BE2C (cell line): ENCODE results near the gene SLC4A7.
"Not testable (repeated sequence)": the region's sequence is repeated elsewhere in the genome, so short reads cannot be mapped to it uniquely, and the experiment has no call there.

Source experiments
- DNase-seq: peaks from one replicate; pipeline ENCODE4 v3.0.0-alpha.2; 2020
- H3K27me3 ChIP-seq: fragments of 250-450 bp; sonication (Bioruptor Pico); 2 replicates; pipeline ENCODE4 v1.5.1; 2020; ENCODE audit warnings: mild to moderate bottlenecking
- H3K36me3 ChIP-seq: fragments of 250-450 bp; sonication (Bioruptor Pico); 2 replicates; pipeline ENCODE4 v1.5.1; 2020; ENCODE audit warnings: mild to moderate bottlenecking
- H3K4me1 ChIP-seq: fragments of 250-450 bp; sonication (Bioruptor Pico); 2 replicates; pipeline ENCODE4 v1.5.1; 2020
- H3K4me3 ChIP-seq: 2 replicates; pipeline ENCODE4 v1.5.1; 2011; ENCODE audit warnings: low read depth, low read length
- H3K9me3 ChIP-seq: fragments of 250-450 bp; sonication (Bioruptor Pico); 2 replicates; pipeline ENCODE4 v1.5.1; 2020
- CTCF ChIP-seq: IDR thresholded peaks from 2 replicates; pipeline ENCODE4 v1.5.1; 2012; ENCODE audit warnings: mild to moderate bottlenecking, low read depth, low read length

The SLC4A7 gene

GRCh38 chr3:27422617-27423016 is 61.6 kb downstream of the SLC4A7 start:
- no peaks in the 10 kb centered on the region for H3K4me1 ChIP-seq
- no peaks in the 10 kb centered on the region for H3K36me3 ChIP-seq
- no peaks in the 10 kb centered on the region for H3K27me3 ChIP-seq
- no peaks in the 10 kb centered on the region for H3K9me3 ChIP-seq
- H3K4me3 ChIP-seq: no peak overlapping the region
- no peak for DNase-seq
- no peak for TF ChIP-seq CTCF

GRCh38 chr3:27415202-27415601 is 69.0 kb downstream of the SLC4A7 start:
- Histone ChIP-seq H3K4me1 (no peaks in the 10 kb centered on the region), H3K27me3 (no peaks in the 10 kb centered on the region), H3K4me3 (no peak overlapping the region), H3K9me3 (no peaks in the 10 kb centered on the region), H3K36me3 (no peaks in the 10 kb centered on the region)
- DNase-seq: no peak
- TF ChIP-seq CTCF: no peak

- Histone ChIP-seq H3K36me3 (no peaks in the 10 kb centered on the region), H3K9me3 (no peaks in the 10 kb centered on the region), H3K27me3 (no peaks in the 10 kb centered on the region), H3K4me1 (no peaks in the 10 kb centered on the region), H3K4me3 (no peak overlapping the region)
- DNase-seq: no peak
- TF ChIP-seq CTCF: no peak
Measured at GRCh38 chr3:27392950-27393679, 91.1 kb downstream of the SLC4A7 start.

- H3K27me3 ChIP-seq, DNase-seq, H3K4me3 ChIP-seq, H3K4me1 ChIP-seq, H3K9me3 ChIP-seq, H3K36me3 ChIP-seq: not testable (repeated sequence)
Measured at GRCh38 chr3:27392414-27392813, 91.8 kb downstream of the SLC4A7 start.

GRCh38 chr3:27391796-27392195 is 92.4 kb downstream of the SLC4A7 start:
- Histone ChIP-seq H3K9me3 (no peaks in the 10 kb centered on the region), H3K4me1 (no peaks in the 10 kb centered on the region), H3K4me3 (no peak overlapping the region), H3K27me3 (no peaks in the 10 kb centered on the region), H3K36me3 (no peaks in the 10 kb centered on the region)
- DNase-seq: no peak
- no peak for TF ChIP-seq CTCF

GRCh38 chr3:27387625-27388024 is 96.6 kb downstream of the SLC4A7 start:
- no peaks in the 10 kb centered on the region for H3K4me1 ChIP-seq
- H3K36me3 ChIP-seq: no peaks in the 10 kb centered on the region
- no peaks in the 10 kb centered on the region for H3K9me3 ChIP-seq
- no peak overlapping the region for H3K4me3 ChIP-seq
- no peak for TF ChIP-seq CTCF
- H3K27me3 ChIP-seq: no peaks in the 10 kb centered on the region
- DNase-seq: no peak
